Endothelial cell of umbilical vein (primary cell): Measurements from ENCODE around the gene CRYBG3. TPM values are rescaled to one million over a fixed set of nuclear protein-coding genes. Genes with fewer than 3 reads are reported as not detected.

ENCODE experiments used
- BruUV-seq: library from RNA; stranded (reverse); fragments of 400-500 nt; replicated peaks from 2 replicates; lab custom pipeline; 2021; lab: Mats Ljungman, UMichigan
- CTCF ChIA-PET: fragments of 300-600, 350-600 bp; sonication (Branson Sonifier 250); formaldehyde crosslinking; loops from one replicate; lab custom pipeline; 2021; ENCODE audit warnings: antibody characterized with exemption, inconsistent platforms; lab: Charles Lee
- POLR2A ChIA-PET: fragments of 300-600, 350-600 bp; sonication (Branson Sonifier 250); formaldehyde crosslinking; loops from one replicate; lab custom pipeline; 2021; ENCODE audit warnings: antibody characterized with exemption, inconsistent platforms; lab: Charles Lee
- DNase-seq: peaks from one replicate; pipeline ENCODE4 v3.0.0-alpha.2; 2011; ENCODE audit warnings: low read depth, low spot score
- FAIRE-seq: peaks from 2 replicates; lab custom pipeline; 2011; peaks lifted over from hg19 to GRCh38; lab: Jason Lieb, UNC
- H2AFZ ChIP-seq: 2 replicates; pipeline ENCODE4 v1.6.0; 2012; ENCODE audit warnings: low read depth, low read length, control low read depth, inconsistent platforms
- H3K27ac ChIP-seq: 2 replicates; pipeline ENCODE4 v1.5.1; 2011; ENCODE audit warnings: low read depth, mild to moderate bottlenecking, control low read depth, low read length, moderate library complexity; ENCODE audit not compliant: insufficient read depth
- H3K27me3 ChIP-seq, 2 experiments: 2 replicates each; pipeline versions ENCODE4 v1.6.0 to v1.6.1; 2011; ENCODE audit warnings: low read length in 2 of 2, mixed read lengths in 1 of 2; ENCODE audit not compliant: control insufficient read depth in 2 of 2, insufficient read depth in 2 of 2
- H3K36me3 ChIP-seq, 2 experiments: 2 replicates in 1 of 2; 3 replicates in 1 of 2; pipeline ENCODE4 v1.5.1; 2011; ENCODE audit warnings: low read length in 2 of 2, mild to moderate bottlenecking in 1 of 2, moderate library complexity in 1 of 2; ENCODE audit not compliant: control insufficient read depth in 2 of 2, insufficient read depth in 2 of 2; ENCODE audit errors: extremely low read depth in 1 of 2
- H3K4me1 ChIP-seq: 3 replicates; pipeline ENCODE4 v1.5.1; 2011; ENCODE audit warnings: mild to moderate bottlenecking, low read length; ENCODE audit not compliant: control insufficient read depth, insufficient read depth; ENCODE audit errors: extremely low read depth
- H3K4me2 ChIP-seq: 2 replicates; pipeline ENCODE4 v1.6.1; 2011; ENCODE audit warnings: low read length, control low read depth, mixed read lengths; ENCODE audit not compliant: insufficient read depth
- H3K4me3 ChIP-seq, 3 experiments: fragments of 200-600 bp in 1 of 3; sonication (generic), shearing (Covaris generic) in 1 of 3; replicated peaks in 1 of 3; 2 replicates each; pipeline ENCODE4 v1.5.1; 2011 to 2016; ENCODE audit warnings: control low read depth in 3 of 3, low read length in 3 of 3, mild to moderate bottlenecking in 2 of 3, inconsistent platforms in 1 of 3, low read depth in 1 of 3, moderate library complexity in 1 of 3; ENCODE audit not compliant: insufficient read depth in 1 of 3
- H3K79me2 ChIP-seq: 2 replicates; pipeline ENCODE4 v1.6.0; 2012; ENCODE audit warnings: low read length, inconsistent platforms; ENCODE audit not compliant: control insufficient read depth, insufficient read depth
- H3K9ac ChIP-seq: replicated peaks from 2 replicates; pipeline ENCODE3; 2011; ENCODE audit warnings: low read length, control low read depth; ENCODE audit not compliant: insufficient read depth; ENCODE audit errors: extremely low read depth
- H3K9me1 ChIP-seq: replicated peaks from 3 replicates; pipeline ENCODE4 v1.6.0; 2011; ENCODE audit warnings: mild to moderate bottlenecking, low read length; ENCODE audit not compliant: control insufficient read depth, insufficient read depth; ENCODE audit errors: extremely low read depth
- H3K9me3 ChIP-seq: replicated peaks from 2 replicates; pipeline ENCODE4 v1.5.1; 2012; ENCODE audit warnings: low read length, inconsistent platforms; ENCODE audit not compliant: control insufficient read depth, insufficient read depth
- H4K20me1 ChIP-seq: replicated peaks from 2 replicates; pipeline ENCODE3; 2011; ENCODE audit warnings: mild to moderate bottlenecking, low read length; ENCODE audit not compliant: control insufficient read depth, insufficient read depth; ENCODE audit errors: extremely low read depth
- CTCF ChIP-seq, 2 donors: IDR thresholded peaks; 1 replicate in 1 of 2; 2 replicates in 1 of 2; pipeline ENCODE4 v1.5.1; 2011; ENCODE audit warnings: low read length in 2 of 2, mild to moderate bottlenecking in 2 of 2, moderate library complexity in 2 of 2, control low read depth in 1 of 2, inconsistent platforms in 1 of 2, low read depth in 1 of 2; ENCODE audit not compliant: insufficient read depth in 1 of 2; ENCODE audit errors: extremely low read depth in 1 of 2
- EZH2 ChIP-seq: IDR thresholded peaks from 2 replicates; pipeline ENCODE4 v1.6.1; 2012; ENCODE audit warnings: borderline replicate concordance, low read depth, mild to moderate bottlenecking, moderate library complexity, low read length, inconsistent platforms; ENCODE audit not compliant: severe bottlenecking
- FOS ChIP-seq: IDR thresholded peaks from 2 replicates; pipeline ENCODE4 v1.6.1; 2011; ENCODE audit warnings: mild to moderate bottlenecking, low read length, moderate library complexity, borderline replicate concordance; ENCODE audit not compliant: insufficient read depth
- GATA2 ChIP-seq: IDR thresholded peaks from 2 replicates; pipeline ENCODE4 v1.7.0; 2011; ENCODE audit warnings: low read depth, mild to moderate bottlenecking, moderate library complexity, mixed read lengths, low read length; ENCODE audit not compliant: insufficient read length, insufficient read depth
- JUN ChIP-seq: IDR thresholded peaks from 2 replicates; pipeline ENCODE4 v1.6.1; 2011; ENCODE audit warnings: borderline replicate concordance, low read depth; ENCODE audit not compliant: insufficient read length, insufficient read depth
- MYC ChIP-seq: IDR thresholded peaks from one replicate; pipeline ENCODE4 v1.6.1; 2011; ENCODE audit warnings: mild to moderate bottlenecking, low read depth, low read length
- POLR2A ChIP-seq: IDR thresholded peaks from 2 replicates; pipeline ENCODE4 v1.6.1; 2012; ENCODE audit warnings: low read depth, mild to moderate bottlenecking, control low read depth, low read length
- POLR2AphosphoS5 ChIP-seq: IDR thresholded peaks from 2 replicates; pipeline ENCODE4 v1.6.1; 2012; ENCODE audit warnings: low read depth, mild to moderate bottlenecking, control low read depth, low read length, moderate library complexity; ENCODE audit not compliant: insufficient read depth
- dilution Hi-C: fragments of 300-500 bp; cut with MboI; formaldehyde crosslinking; loops from one replicate; pipeline ENCODE4 v1.15.0; 2019; ENCODE audit warnings: low sequenced_read_pairs; ENCODE audit not compliant: extremely low pct_ligation_motif_present
- intact Hi-C: fragments of 100-400 bp; cut with micrococcal nuclease; formaldehyde crosslinking; loops from one replicate; pipeline ENCODE4 v1.10.0; 2022
- polyA plus RNA-seq, 4 experiments: library from polyadenylated mRNA; depleted of rRNA in 3 of 4; stranded (reverse) in 3 of 4; unstranded in 1 of 4; fragments of >200 nt; gene quantifications; 2 replicates each; pipeline versions ENCODE4 v1.2.1 to v1.2.3, GENCODE V29; 2011 to 2012; ENCODE audit warnings: missing spikeins in 1 of 4
- total RNA-seq: library from RNA; stranded (reverse); gene quantifications from 2 replicates; pipeline ENCODE4 v1.2.3, GENCODE V29; 2021
- TF ChIP-seq, protein P1 (sequence below): IDR thresholded peaks from 2 replicates; pipeline ENCODE4 v1.6.1; 2011; ENCODE audit not compliant: insufficient read depth, insufficient read length

CRYBG3 gene
- total and polyA plus RNA-seq, 2 donors (not counting 3 experiments of a cell fraction or from before 2014, with no cell fraction given), result 2.8 to 15.0 TPM

DNA sequence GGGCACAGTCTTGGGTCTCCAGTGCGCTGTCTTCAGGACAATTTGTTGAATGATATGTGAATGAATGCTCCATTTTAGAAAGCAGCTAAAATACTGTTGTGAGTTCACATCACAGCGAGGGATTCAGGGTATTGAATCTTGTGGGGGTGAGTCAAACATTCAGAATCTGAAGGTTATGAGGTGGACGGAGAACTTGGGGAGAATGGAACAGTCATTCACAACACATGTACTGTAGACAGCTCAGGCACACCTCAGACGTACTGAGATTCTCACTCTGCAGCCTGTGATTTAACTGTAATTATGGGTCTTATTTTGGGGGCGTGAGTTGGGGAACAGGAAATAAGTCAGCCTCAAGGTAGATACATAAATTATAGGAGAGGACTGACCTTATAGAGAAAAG, 13.9 kb downstream of the CRYBG3 start:
- H3K4me1 ChIP-seq, result no peaks in the 10 kb centered on the region
- POLR2A ChIA-PET, result no interaction called here
- BruUV-seq, result no TSS peak
- DNase-seq (no peak), FAIRE-seq (no peak)
- no peak overlapping the region for H3K27ac ChIP-seq
- H3K4me2 ChIP-seq, result no peak overlapping the region
- H2AFZ ChIP-seq, result no peak overlapping the region
- no peak for TF ChIP-seq FOS
- TF ChIP-seq POLR2A, result no peak
- no peak for TF ChIP-seq JUN
- no peak for TF ChIP-seq POLR2AphosphoS5
- TF ChIP-seq MYC, result no peak
- H3K4me3 ChIP-seq, result no peak overlapping the region
- intact Hi-C loops (no loop called here), dilution Hi-C loops (no loop called here)
- H3K27me3 ChIP-seq, result no peaks in the 10 kb centered on the region
- peaks cover 4% of the 10 kb centered on the region for H3K79me2 ChIP-seq
- H3K36me3 ChIP-seq, result no peaks in the 10 kb centered on the region
- H3K9me3 ChIP-seq, result no peaks in the 10 kb centered on the region
- H3K9me1 ChIP-seq, result no peaks in the 10 kb centered on the region
- H4K20me1 ChIP-seq, result no peaks in the 10 kb centered on the region
- CTCF ChIA-PET, result no interaction called here
- no peak overlapping the region for H3K9ac ChIP-seq

DNA sequence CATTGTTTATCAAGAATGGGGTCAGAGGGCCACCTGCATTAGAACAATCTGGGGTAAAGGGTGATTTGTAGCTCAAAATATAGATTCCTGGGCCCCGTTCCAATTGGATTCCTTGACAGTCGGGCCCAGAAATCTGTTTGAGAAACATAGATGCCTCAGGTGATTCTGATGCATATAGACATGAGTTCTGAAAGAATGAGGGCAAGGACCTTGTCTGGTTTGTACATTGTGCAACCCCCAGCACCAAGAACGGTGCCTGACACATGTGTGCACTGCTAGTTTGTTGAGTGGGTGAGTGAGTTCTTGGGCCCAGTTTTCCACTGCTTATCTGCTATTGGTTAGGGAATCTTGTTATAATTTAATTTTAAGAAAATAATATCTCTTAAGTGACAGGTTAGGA, 16.6 kb downstream of the CRYBG3 start:
- H3K9ac ChIP-seq, result no peak overlapping the region
- POLR2A ChIA-PET, result no interaction called here

More for the DNA sequence above, 16.6 kb downstream of the CRYBG3 start:
- intact Hi-C loops (no loop called here), dilution Hi-C loops (no loop called here)
- FAIRE-seq, result no peak
- H3K9me3 ChIP-seq, result no peaks in the 10 kb centered on the region
- TF ChIP-seq GATA2, result no peak
- TF ChIP-seq POLR2A, result no peak
- TF ChIP-seq FOS, result no peak
- no peak for TF ChIP-seq CTCF (IDR thresholded peaks at IDR 0.05; ENCODE audit: extremely low read depth in 1 of 2, insufficient read depth in 1 of 2, low read depth in 1 of 2, low read length in 2 of 2)
- TF ChIP-seq, protein P1, sequence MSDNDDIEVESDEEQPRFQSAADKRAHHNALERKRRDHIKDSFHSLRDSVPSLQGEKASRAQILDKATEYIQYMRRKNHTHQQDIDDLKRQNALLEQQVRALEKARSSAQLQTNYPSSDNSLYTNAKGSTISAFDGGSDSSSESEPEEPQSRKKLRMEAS, result no peak
- TF ChIP-seq EZH2, result no peak
- no peak for TF ChIP-seq JUN
- no peak for TF ChIP-seq MYC
- TF ChIP-seq POLR2AphosphoS5, result no peak
- no peaks in the 10 kb centered on the region for H3K9me1 ChIP-seq
- H3K4me1 ChIP-seq, result no peaks in the 10 kb centered on the region
- no peak overlapping the region for H3K4me2 ChIP-seq
- H3K36me3 ChIP-seq, result no peaks in the 10 kb centered on the region
- no peak overlapping the region for H3K4me3 ChIP-seq
- no peaks in the 10 kb centered on the region for H3K27me3 ChIP-seq
- no TSS peak for BruUV-seq
- CTCF ChIA-PET, result interaction anchor here (1.2 to 2.2 kb wide), 4 partner anchors 16 to 38 kb away, joined by 3 to 7 read pairs (median 4); partner anchors contain the start of gene CRYBG3
- no peak for DNase-seq
- H2AFZ ChIP-seq, result no peak overlapping the region
- H3K79me2 ChIP-seq, result peaks cover 4% of the 10 kb centered on the region
- H3K27ac ChIP-seq, result no peak overlapping the region
- H4K20me1 ChIP-seq, result no peaks in the 10 kb centered on the region
